PC-3 (cell line): ENCODE measurements around the gene TUBG2. TPM values are rescaled to one million over a fixed set of nuclear protein-coding genes. Genes with fewer than 3 reads are reported as not detected.

ENCODE experiments used
- ATAC-seq: fragments of 200-7000 bp; cut with Tn5 transposase; 2 replicates; pipeline ENCODE4 v1.9.1; 2020; ENCODE audit warnings: mild to moderate bottlenecking, moderate library complexity
- BruUV-seq: library from RNA; stranded (reverse); fragments of 400-500 nt; replicated peaks from 2 replicates; lab custom pipeline; 2021; lab: Mats Ljungman, UMichigan
- CTCF ChIA-PET: fragments of 300-600 bp; sonication (Branson Sonifier 250); formaldehyde crosslinking; loops from one replicate; lab custom pipeline; 2022; ENCODE audit warnings: antibody characterized with exemption; lab: Charles Lee
- POLR2A ChIA-PET: fragments of 300-600 bp; sonication (Branson Sonifier 250); formaldehyde crosslinking; loops from one replicate; lab custom pipeline; 2022; ENCODE audit warnings: antibody characterized with exemption; ENCODE audit not compliant: unreplicated experiment; lab: Charles Lee
- DNase-seq: peaks from one replicate; pipeline ENCODE4 v3.0.0-alpha.2; 2015
- H2AFZ ChIP-seq: fragments of 300-600 bp; sonication (generic); 2 replicates; pipeline ENCODE4 v1.6.0; 2016; ENCODE audit warnings: antibody characterized with exemption, low read length
- H3F3A ChIP-seq: fragments of 300-600 bp; sonication (generic); one replicate; pipeline ENCODE4 v1.6.0; 2017; ENCODE audit warnings: antibody characterized with exemption, low read length, control low read depth, mild to moderate bottlenecking; ENCODE audit not compliant: unreplicated experiment
- H3K27ac ChIP-seq: fragments of 300-600 bp; sonication (generic); 2 replicates; pipeline ENCODE4 v1.5.1; 2016; ENCODE audit warnings: mild to moderate bottlenecking, low read length
- H3K27me3 ChIP-seq: fragments of 300-600 bp; sonication (generic); 2 replicates; pipeline ENCODE4 v1.6.1; 2016; ENCODE audit warnings: low read length, mixed read lengths
- H3K36me3 ChIP-seq: fragments of 300-600 bp; sonication (generic); 2 replicates; pipeline ENCODE4 v1.6.1; 2016; ENCODE audit warnings: low read depth, mixed run types, low read length, mixed read lengths
- H3K4me1 ChIP-seq: fragments of 300-600 bp; sonication (generic); 2 replicates; pipeline ENCODE4 v1.5.1; 2016; ENCODE audit warnings: low read length; ENCODE audit not compliant: insufficient read depth
- H3K4me2 ChIP-seq: fragments of 300-600 bp; sonication (generic); 2 replicates; pipeline ENCODE4 v1.6.0; 2016; ENCODE audit warnings: low read length
- H3K4me3 ChIP-seq: fragments of 300-600 bp; sonication (generic); 2 replicates; pipeline ENCODE4 v1.5.1; 2016; ENCODE audit warnings: mild to moderate bottlenecking, low read length, mixed read lengths
- H3K79me2 ChIP-seq: fragments of 300-600 bp; sonication (generic); 2 replicates; pipeline ENCODE4 v1.6.1; 2017; ENCODE audit warnings: low read length, mixed read lengths
- H3K9ac ChIP-seq: fragments of 300-600 bp; sonication (generic); 2 replicates; pipeline ENCODE4 v1.6.0; 2016; ENCODE audit warnings: mild to moderate bottlenecking, low read length
- H3K9me2 ChIP-seq: fragments of 300-600 bp; sonication (generic); replicated peaks from 2 replicates; pipeline ENCODE4 v1.6.1; 2016; ENCODE audit warnings: mixed run types, low read length, mixed read lengths
- H3K9me3 ChIP-seq: fragments of 300-600 bp; sonication (generic); 2 replicates; pipeline ENCODE4 v1.6.1; 2016; ENCODE audit warnings: low read length, mixed read lengths
- H4K20me1 ChIP-seq: fragments of 300-600 bp; sonication (generic); 2 replicates; pipeline ENCODE4 v1.6.1; 2016; ENCODE audit warnings: low read length, mixed read lengths
- EZH2 ChIP-seq: fragments of 300-600 bp; sonication (generic); IDR thresholded peaks from one replicate; pipeline ENCODE4 v1.6.1; 2017; ENCODE audit warnings: antibody characterized with exemption, mild to moderate bottlenecking, low read length; ENCODE audit not compliant: unreplicated experiment
- EZH2phosphoT487 ChIP-seq: fragments of 300-600 bp; sonication (generic); IDR thresholded peaks from 2 replicates; pipeline ENCODE4 v1.6.1; 2018; ENCODE audit warnings: mild to moderate bottlenecking, antibody characterized with exemption, low read length, borderline replicate concordance
- intact Hi-C: fragments of 100-400 bp; cut with micrococcal nuclease; formaldehyde crosslinking; loops from 2 replicates; pipeline ENCODE4 v1.9.0; 2023
- total RNA-seq: library from RNA; depleted of rRNA; stranded (reverse); fragments of >200 nt; gene quantifications from 2 replicates; pipeline ENCODE4 v1.2.3, GENCODE V29; 2014
- TF ChIP-seq, protein P1 (sequence below): fragments of 300-600 bp; sonication (generic); conservative IDR thresholded peaks from 2 replicates; pipeline ENCODE4 v1.5.1; 2017; ENCODE audit warnings: antibody characterized with exemption, low read depth, mild to moderate bottlenecking, low read length

The TUBG2 gene
- total RNA-seq, 1 experiment from 2014 or later, result 7.1 TPM

DNA sequence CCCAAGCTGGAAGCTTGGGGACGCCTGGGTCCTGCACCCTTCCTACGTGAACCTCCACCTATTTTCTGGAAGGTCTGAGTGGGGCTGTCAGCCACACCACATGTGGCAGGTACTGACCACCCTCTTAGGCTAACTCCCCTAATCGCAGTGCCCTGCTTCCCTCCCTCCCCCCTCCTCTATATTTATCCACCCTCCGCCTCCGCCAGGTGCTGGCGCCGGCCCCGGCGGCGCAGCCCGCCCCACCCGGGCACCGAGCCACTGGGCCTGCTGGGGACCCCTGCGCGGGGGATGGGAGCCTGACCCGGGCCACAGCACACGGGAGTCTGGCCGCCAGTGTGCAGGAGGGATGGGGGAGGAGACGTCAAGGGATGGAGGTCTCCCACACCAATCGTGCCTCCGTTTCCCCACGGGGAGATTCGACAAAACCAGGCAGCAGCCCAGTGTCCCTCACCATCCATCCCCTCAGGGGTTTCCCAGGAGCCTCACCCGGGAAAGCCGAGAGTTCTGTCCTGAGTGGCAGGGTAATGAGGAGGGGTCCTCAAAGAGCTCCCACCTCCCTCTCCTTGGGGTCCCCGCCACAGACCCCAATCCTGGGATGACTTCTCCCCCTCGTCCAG lies 16.4 kb downstream of the TUBG2 start:
- H3K4me2 ChIP-seq, result peak overlapping the region; percentile 99
- H3K27ac ChIP-seq, result no peak overlapping the region
- CTCF ChIA-PET, result interaction anchor here (0.9 kb wide), 1 partner anchor 57 kb away, joined by 3 read pairs; no protein-coding TSS in a partner anchor
- H3F3A ChIP-seq, result peaks cover 6% of the 10 kb centered on the region
- H4K20me1 ChIP-seq, result 0 out of 2 replicates have a peak, but pooled peaks cover 4% of the 10 kb centered on the region
- H3K79me2 ChIP-seq, result peaks cover 26% of the 10 kb centered on the region
- TF ChIP-seq EZH2phosphoT487, result no peak
- TF ChIP-seq, protein P1, sequence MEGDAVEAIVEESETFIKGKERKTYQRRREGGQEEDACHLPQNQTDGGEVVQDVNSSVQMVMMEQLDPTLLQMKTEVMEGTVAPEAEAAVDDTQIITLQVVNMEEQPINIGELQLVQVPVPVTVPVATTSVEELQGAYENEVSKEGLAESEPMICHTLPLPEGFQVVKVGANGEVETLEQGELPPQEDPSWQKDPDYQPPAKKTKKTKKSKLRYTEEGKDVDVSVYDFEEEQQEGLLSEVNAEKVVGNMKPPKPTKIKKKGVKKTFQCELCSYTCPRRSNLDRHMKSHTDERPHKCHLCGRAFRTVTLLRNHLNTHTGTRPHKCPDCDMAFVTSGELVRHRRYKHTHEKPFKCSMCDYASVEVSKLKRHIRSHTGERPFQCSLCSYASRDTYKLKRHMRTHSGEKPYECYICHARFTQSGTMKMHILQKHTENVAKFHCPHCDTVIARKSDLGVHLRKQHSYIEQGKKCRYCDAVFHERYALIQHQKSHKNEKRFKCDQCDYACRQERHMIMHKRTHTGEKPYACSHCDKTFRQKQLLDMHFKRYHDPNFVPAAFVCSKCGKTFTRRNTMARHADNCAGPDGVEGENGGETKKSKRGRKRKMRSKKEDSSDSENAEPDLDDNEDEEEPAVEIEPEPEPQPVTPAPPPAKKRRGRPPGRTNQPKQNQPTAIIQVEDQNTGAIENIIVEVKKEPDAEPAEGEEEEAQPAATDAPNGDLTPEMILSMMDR, result no peak
- no peak for TF ChIP-seq EZH2
- POLR2A ChIA-PET, result no interaction called here
- BruUV-seq, result no TSS peak
- peaks cover 34% of the 10 kb centered on the region for H3K4me1 ChIP-seq
- ATAC-seq (no peak), DNase-seq (no peak)
- H3K9ac ChIP-seq, result peak overlapping the region; percentile 70
- no peaks in the 10 kb centered on the region for H3K36me3 ChIP-seq
- intact Hi-C loops, result loop anchor here (5.0 kb wide), 1 partner anchor 68 kb away; the partner anchor contains the start of genes RETREG3 and TUBG1
- H3K9me2 ChIP-seq, result no peaks in the 10 kb centered on the region
- H2AFZ ChIP-seq, result peak overlapping the region; percentile 26; the same call in 1 of the 2 replicates
- H3K9me3 ChIP-seq, result no peaks in the 10 kb centered on the region
- no peaks in the 10 kb centered on the region for H3K27me3 ChIP-seq
- H3K4me3 ChIP-seq, result peak overlapping the region; percentile 97

DNA sequence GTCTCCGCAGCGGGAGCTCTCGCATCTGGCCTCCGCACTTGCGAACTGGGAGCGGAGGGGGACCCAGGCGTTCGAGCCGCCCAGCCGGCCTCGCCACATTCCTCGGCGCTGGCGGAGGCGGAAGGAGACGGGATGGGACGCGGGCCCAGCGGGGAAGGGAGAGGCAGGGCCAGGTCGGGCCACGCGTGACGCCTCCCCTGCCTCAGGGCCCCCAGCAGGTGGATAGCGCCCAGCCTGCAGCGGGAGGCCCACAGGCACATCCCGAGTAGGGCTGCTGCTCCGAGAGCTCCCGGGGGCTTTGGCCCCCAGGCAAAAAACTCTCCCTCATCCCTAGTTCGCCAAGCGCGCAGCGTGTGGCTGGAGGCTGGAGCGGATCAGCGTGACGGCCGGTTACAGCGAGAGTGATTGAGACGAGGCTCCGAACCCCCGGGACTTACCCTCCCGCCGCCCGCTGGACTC lies 16.9 kb downstream of the TUBG2 start:
- no peaks in the 10 kb centered on the region for H3K27me3 ChIP-seq
- peak; percentile 23 for DNase-seq
- no TSS peak for BruUV-seq

More for the DNA sequence above, 16.9 kb downstream of the TUBG2 start:
- H2AFZ ChIP-seq, result peak overlapping the region; percentile 82
- ChIA-PET POLR2A (no interaction called here), CTCF (interaction anchor here (0.6 to 0.9 kb wide), 3 partner anchors 58 to 104 kb away, joined by 3 to 6 read pairs (median 4); no protein-coding TSS in a partner anchor)
- H3K27ac ChIP-seq, result peak overlapping the region; percentile 20; the same call in 1 of the 2 replicates
- H3K79me2 ChIP-seq, result peaks cover 26% of the 10 kb centered on the region
- ATAC-seq, result no peak
- intact Hi-C loops, result loop anchor here (5.0 kb wide), 1 partner anchor 69 kb away; the partner anchor contains the start of genes RETREG3 and TUBG1
- peak overlapping the region; percentile 70 for H3K9ac ChIP-seq
- peaks cover 34% of the 10 kb centered on the region for H3K4me1 ChIP-seq
- H3F3A ChIP-seq, result peaks cover 6% of the 10 kb centered on the region
- H4K20me1 ChIP-seq, result 0 out of 2 replicates have a peak, but pooled peaks cover 4% of the 10 kb centered on the region
- no peak for TF ChIP-seq EZH2
- TF ChIP-seq, protein P1, result no peak
- no peak for TF ChIP-seq EZH2phosphoT487
- peak overlapping the region; percentile 97 for H3K4me3 ChIP-seq
- H3K9me2 ChIP-seq, result no peaks in the 10 kb centered on the region
- H3K36me3 ChIP-seq, result no peaks in the 10 kb centered on the region
- H3K9me3 ChIP-seq, result no peaks in the 10 kb centered on the region
- H3K4me2 ChIP-seq, result peak overlapping the region; percentile 99
